GM23338 (cell line): ENCODE results near the gene PPARD.
"Not testable (repeated sequence)": the region's sequence is repeated elsewhere in the genome, so short reads cannot be mapped to it uniquely, and the experiment has no call there.

Source experiments
- EZH2 ChIP-seq: fragments of 200-600 bp; sonication (generic); IDR thresholded peaks from one replicate; pipeline ENCODE4 v1.8.0; 2017; ENCODE audit warnings: antibody characterized with exemption, mild to moderate bottlenecking, low read depth; ENCODE audit not compliant: unreplicated experiment
- EZH2phosphoT487 ChIP-seq: fragments of 200-600 bp; sonication (generic); IDR thresholded peaks from one replicate; pipeline ENCODE4 v1.8.1; 2018; ENCODE audit warnings: antibody characterized with exemption; ENCODE audit not compliant: unreplicated experiment
- POLR2AphosphoS5 ChIP-seq: IDR thresholded peaks from 2 replicates; pipeline ENCODE4 v1.6.1; 2016; ENCODE audit warnings: antibody characterized with exemption, low read depth
- ZNF331 ChIP-seq: fragments of 250-450 bp; sonication (Bioruptor Pico); IDR thresholded peaks from 2 replicates; pipeline ENCODE4 v1.5.0; 2020; ENCODE audit warnings: low read depth, mild to moderate bottlenecking, moderate library complexity
- TF ChIP-seq, protein P1 (sequence below), 2 experiments: fragments of 200-600 bp in 1 of 2; sonication (generic) in 1 of 2; conservative IDR thresholded peaks; 2 replicates each; pipeline versions ENCODE4 v1.5.1 to v1.6.1; 2016 to 2017; ENCODE audit warnings: antibody characterized with exemption in 2 of 2, low read depth in 2 of 2, mild to moderate bottlenecking in 2 of 2, moderate library complexity in 1 of 2

DNA sequence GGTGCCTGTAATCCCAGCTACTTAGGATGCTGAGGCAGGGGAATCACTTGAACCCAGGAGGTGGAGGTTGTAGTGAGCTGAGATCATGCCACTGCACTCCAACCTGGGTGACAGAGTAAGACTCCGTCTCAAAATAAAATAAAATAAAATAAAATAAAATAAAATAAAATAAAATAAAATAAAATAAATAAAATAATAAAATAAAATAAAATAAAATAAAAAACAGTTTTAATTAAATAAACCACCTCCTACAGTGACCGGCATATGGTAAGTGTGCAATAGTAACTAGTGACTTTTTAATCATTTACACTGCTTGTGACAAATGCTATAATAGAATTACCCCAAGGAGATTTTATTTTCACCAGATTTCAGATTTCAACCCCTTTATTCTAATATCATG lies 33.8 kb upstream of the PPARD start:
- TF ChIP-seq, protein P1, sequence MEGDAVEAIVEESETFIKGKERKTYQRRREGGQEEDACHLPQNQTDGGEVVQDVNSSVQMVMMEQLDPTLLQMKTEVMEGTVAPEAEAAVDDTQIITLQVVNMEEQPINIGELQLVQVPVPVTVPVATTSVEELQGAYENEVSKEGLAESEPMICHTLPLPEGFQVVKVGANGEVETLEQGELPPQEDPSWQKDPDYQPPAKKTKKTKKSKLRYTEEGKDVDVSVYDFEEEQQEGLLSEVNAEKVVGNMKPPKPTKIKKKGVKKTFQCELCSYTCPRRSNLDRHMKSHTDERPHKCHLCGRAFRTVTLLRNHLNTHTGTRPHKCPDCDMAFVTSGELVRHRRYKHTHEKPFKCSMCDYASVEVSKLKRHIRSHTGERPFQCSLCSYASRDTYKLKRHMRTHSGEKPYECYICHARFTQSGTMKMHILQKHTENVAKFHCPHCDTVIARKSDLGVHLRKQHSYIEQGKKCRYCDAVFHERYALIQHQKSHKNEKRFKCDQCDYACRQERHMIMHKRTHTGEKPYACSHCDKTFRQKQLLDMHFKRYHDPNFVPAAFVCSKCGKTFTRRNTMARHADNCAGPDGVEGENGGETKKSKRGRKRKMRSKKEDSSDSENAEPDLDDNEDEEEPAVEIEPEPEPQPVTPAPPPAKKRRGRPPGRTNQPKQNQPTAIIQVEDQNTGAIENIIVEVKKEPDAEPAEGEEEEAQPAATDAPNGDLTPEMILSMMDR (conservative IDR thresholded peaks at IDR 0.05; ENCODE audit: low read depth in 2 of 2) = not testable (repeated sequence)
- not testable (repeated sequence) for TF ChIP-seq EZH2; POLR2AphosphoS5; EZH2phosphoT487; ZNF331 (CRISPR knock-in tag)
